HG02884 (cell line): ENCODE data around the gene GSTM1.
"Not testable (repeated sequence)": the region's sequence is repeated elsewhere in the genome, so short reads cannot be mapped to it uniquely, and the experiment has no call there.

Source experiments
- ATAC-seq: cut with Tn5 transposase; IDR thresholded peaks from one replicate; pipeline ENCODE4 v1.9.1; 2021; ENCODE audit warnings: mild to moderate bottlenecking, moderate library complexity; ENCODE audit not compliant: unreplicated experiment

Gene GSTM1

GRCh38 chr1:109697066-109697465 lies 9.4 kb downstream of the GSTM1 start:
- ATAC-seq: no peak

- ATAC-seq: not testable (repeated sequence)
These were observed 10.2 kb downstream of the GSTM1 start for GRCh38 chr1:109697861-109698260.

- ATAC-seq: not testable (repeated sequence)
These were observed 15.3 kb downstream of the GSTM1 start for GRCh38 chr1:109702940-109703339.

- ATAC-seq: no peak
These were observed 16.6 kb downstream of the GSTM1 start for GRCh38 chr1:109704173-109704572.

- no peak for ATAC-seq
These were observed 17.8 kb downstream of the GSTM1 start for GRCh38 chr1:109705411-109705810.

- ATAC-seq: not testable (repeated sequence)
These were observed 21.3 kb downstream of the GSTM1 start for GRCh38 chr1:109708949-109709348.

GRCh38 chr1:109709822-109710221 lies 22.2 kb downstream of the GSTM1 start:
- not testable (repeated sequence) for ATAC-seq

GRCh38 chr1:109711593-109712320 lies 24.1 kb downstream of the GSTM1 start, which contains the start of gene GSTM5:
Gene GSTM5 (plus strand): TSS chr1:109712251. CDS start chr1:109712313, 62 bp downstream.
- not testable (repeated sequence) for ATAC-seq

- ATAC-seq: no peak
These were observed 24.8 kb downstream of the GSTM1 start for GRCh38 chr1:109712321-109712864.

GRCh38 chr1:109713636-109714035 lies 26.0 kb downstream of the GSTM1 start:
- ATAC-seq: no peak

- ATAC-seq: no peak
These were observed 27.2 kb downstream of the GSTM1 start for GRCh38 chr1:109714661-109715372.

GRCh38 chr1:109716121-109716520 lies 28.5 kb downstream of the GSTM1 start:
- no peak for ATAC-seq

GRCh38 chr1:109716570-109717090 lies 29.0 kb downstream of the GSTM1 start:
- no peak for ATAC-seq

- no peak for ATAC-seq
These were observed 30.1 kb downstream of the GSTM1 start for GRCh38 chr1:109717729-109718128.

- ATAC-seq: no peak
These were observed 30.9 kb downstream of the GSTM1 start for GRCh38 chr1:109718495-109718894.

- no peak for ATAC-seq
These were observed 31.8 kb downstream of the GSTM1 start for GRCh38 chr1:109719337-109719837.

GRCh38 chr1:109721042-109721441 lies 33.4 kb downstream of the GSTM1 start:
- no peak for ATAC-seq

- no peak for ATAC-seq
These were observed 34.4 kb downstream of the GSTM1 start for GRCh38 chr1:109721971-109722370.

- no peak for ATAC-seq
These were observed 35.5 kb downstream of the GSTM1 start for GRCh38 chr1:109722908-109723691.

- no peak for ATAC-seq
These were observed 37.3 kb downstream of the GSTM1 start for GRCh38 chr1:109724933-109725332.

- no peak for ATAC-seq
These were observed 37.9 kb downstream of the GSTM1 start for GRCh38 chr1:109725510-109725909.
